ENCODE measurements around the gene MPHOSPH9.

DNA sequence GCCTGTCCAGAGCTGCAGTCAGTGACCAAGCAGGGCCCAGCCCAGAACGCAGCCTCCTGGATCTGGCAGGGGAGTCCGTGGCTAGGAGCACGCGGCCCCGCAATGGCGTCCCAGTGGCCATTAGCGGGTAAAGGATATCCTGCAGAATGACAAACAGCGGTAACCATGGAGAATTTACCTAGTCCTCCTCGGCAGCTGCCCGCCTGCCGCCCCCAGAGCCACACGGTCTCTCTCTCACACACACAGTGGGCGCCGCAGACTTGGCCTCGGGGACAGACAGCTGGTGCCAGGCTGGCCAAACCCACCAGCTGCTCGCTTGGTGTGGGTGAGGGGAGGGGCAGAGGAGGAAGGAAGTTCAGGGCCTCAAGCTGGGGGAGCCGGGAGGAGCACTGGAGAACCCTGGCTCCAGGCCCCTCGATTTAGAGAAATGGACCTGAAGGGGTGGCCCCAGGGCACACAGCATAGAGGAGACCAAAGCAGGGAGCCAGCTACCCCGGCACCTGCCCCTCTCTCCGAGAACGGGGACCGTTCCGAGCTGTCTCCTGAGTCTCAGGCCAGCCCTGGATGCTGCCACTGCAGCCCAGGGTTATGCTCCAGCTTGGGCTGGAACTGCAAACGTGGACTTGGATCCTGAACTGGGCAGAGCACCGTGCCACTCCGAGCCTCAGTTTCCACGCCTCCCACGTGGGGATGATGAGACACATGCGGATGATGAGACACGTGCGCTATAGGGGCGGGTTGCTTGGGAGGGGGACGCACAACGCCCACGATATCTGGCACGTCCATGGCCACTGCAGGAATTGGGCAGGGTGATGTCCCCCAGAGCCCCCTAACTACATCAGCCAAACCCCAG, 35.3 kb upstream of the MPHOSPH9 start:
- TF ChIP-seq, protein P1, sequence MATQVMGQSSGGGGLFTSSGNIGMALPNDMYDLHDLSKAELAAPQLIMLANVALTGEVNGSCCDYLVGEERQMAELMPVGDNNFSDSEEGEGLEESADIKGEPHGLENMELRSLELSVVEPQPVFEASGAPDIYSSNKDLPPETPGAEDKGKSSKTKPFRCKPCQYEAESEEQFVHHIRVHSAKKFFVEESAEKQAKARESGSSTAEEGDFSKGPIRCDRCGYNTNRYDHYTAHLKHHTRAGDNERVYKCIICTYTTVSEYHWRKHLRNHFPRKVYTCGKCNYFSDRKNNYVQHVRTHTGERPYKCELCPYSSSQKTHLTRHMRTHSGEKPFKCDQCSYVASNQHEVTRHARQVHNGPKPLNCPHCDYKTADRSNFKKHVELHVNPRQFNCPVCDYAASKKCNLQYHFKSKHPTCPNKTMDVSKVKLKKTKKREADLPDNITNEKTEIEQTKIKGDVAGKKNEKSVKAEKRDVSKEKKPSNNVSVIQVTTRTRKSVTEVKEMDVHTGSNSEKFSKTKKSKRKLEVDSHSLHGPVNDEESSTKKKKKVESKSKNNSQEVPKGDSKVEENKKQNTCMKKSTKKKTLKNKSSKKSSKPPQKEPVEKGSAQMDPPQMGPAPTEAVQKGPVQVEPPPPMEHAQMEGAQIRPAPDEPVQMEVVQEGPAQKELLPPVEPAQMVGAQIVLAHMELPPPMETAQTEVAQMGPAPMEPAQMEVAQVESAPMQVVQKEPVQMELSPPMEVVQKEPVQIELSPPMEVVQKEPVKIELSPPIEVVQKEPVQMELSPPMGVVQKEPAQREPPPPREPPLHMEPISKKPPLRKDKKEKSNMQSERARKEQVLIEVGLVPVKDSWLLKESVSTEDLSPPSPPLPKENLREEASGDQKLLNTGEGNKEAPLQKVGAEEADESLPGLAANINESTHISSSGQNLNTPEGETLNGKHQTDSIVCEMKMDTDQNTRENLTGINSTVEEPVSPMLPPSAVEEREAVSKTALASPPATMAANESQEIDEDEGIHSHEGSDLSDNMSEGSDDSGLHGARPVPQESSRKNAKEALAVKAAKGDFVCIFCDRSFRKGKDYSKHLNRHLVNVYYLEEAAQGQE (IDR thresholded peaks at IDR 0.05; ENCODE audit: low read depth) = no peak
- no peak for TF ChIP-seq FOXM1 (IDR thresholded peaks at IDR 0.05; ENCODE audit: borderline replicate concordance, low read depth)
- TF ChIP-seq EP300 (IDR thresholded peaks at IDR 0.05; ENCODE audit: borderline replicate concordance) = no peak
- TF ChIP-seq, protein P2, sequence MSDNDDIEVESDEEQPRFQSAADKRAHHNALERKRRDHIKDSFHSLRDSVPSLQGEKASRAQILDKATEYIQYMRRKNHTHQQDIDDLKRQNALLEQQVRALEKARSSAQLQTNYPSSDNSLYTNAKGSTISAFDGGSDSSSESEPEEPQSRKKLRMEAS (IDR thresholded peaks at IDR 0.05) = no peak
- no peak for TF ChIP-seq NFIC (IDR thresholded peaks at IDR 0.05)
- no peak for TF ChIP-seq RAD21 (IDR thresholded peaks at IDR 0.05; ENCODE audit: low read depth)
